ENCODE measurements around the gene RABGEF1.
"Not testable (repeated sequence)": the region's sequence is repeated elsewhere in the genome, so short reads cannot be mapped to it uniquely, and the experiment has no call there.

Gene RABGEF1

GRCh38 chr7:66816658-66817057, 76.1 kb downstream of the RABGEF1 start:
- not testable (repeated sequence) for DNase-seq

- not testable (repeated sequence) for DNase-seq
Observed at GRCh38 chr7:66817208-66817795, 76.8 kb downstream of the RABGEF1 start.

GRCh38 chr7:66817956-66818355, 77.4 kb downstream of the RABGEF1 start:
- DNase-seq: not testable (repeated sequence)

- DNase-seq: no peak
Observed at GRCh38 chr7:66824041-66824440, 83.5 kb downstream of the RABGEF1 start.

- peak; percentile 36 for DNase-seq
Observed at GRCh38 chr7:66825538-66825937, 85.0 kb downstream of the RABGEF1 start.

GRCh38 chr7:66826649-66827048, 86.1 kb downstream of the RABGEF1 start:
- no peak for DNase-seq

- not testable (repeated sequence) for DNase-seq
Observed at GRCh38 chr7:66830976-66831375, 90.4 kb downstream of the RABGEF1 start.

- no peak for DNase-seq
Observed at GRCh38 chr7:66832531-66833351, 92.2 kb downstream of the RABGEF1 start.

GRCh38 chr7:66837007-66837406, 96.5 kb downstream of the RABGEF1 start:
- DNase-seq: peak; percentile 25

- no peak for DNase-seq
Observed at GRCh38 chr7:66837661-66838060, 97.1 kb downstream of the RABGEF1 start.

- DNase-seq: no peak
Observed at GRCh38 chr7:66839814-66840213, 99.3 kb downstream of the RABGEF1 start.

- no peak for DNase-seq
Observed at GRCh38 chr7:66840316-66840715, 99.8 kb downstream of the RABGEF1 start.

GRCh38 chr7:66841898-66842297, 101.4 kb downstream of the RABGEF1 start:
- DNase-seq: no peak

GRCh38 chr7:66843492-66843891, 103.0 kb downstream of the RABGEF1 start:
- not testable (repeated sequence) for DNase-seq

- peak; percentile 99 for DNase-seq
Observed at GRCh38 chr7:66844552-66845378, 104.2 kb downstream of the RABGEF1 start.

- DNase-seq: no peak
Observed at GRCh38 chr7:66845379-66846095, 105.0 kb downstream of the RABGEF1 start.

GRCh38 chr7:66846096-66846445, 105.5 kb downstream of the RABGEF1 start:
- DNase-seq: not testable (repeated sequence)

- DNase-seq: not testable (repeated sequence)
Observed at GRCh38 chr7:66847523-66847855, 107.0 kb downstream of the RABGEF1 start.

GRCh38 chr7:66847879-66848790, 107.6 kb downstream of the RABGEF1 start:
- no peak for DNase-seq

GRCh38 chr7:66859339-66859738, 118.8 kb downstream of the RABGEF1 start:
- DNase-seq: no peak

GRCh38 chr7:66859794-66860645, 119.5 kb downstream of the RABGEF1 start:
- DNase-seq: peak; percentile 14
